ENCODE measurements around the gene EN2.

DNA sequence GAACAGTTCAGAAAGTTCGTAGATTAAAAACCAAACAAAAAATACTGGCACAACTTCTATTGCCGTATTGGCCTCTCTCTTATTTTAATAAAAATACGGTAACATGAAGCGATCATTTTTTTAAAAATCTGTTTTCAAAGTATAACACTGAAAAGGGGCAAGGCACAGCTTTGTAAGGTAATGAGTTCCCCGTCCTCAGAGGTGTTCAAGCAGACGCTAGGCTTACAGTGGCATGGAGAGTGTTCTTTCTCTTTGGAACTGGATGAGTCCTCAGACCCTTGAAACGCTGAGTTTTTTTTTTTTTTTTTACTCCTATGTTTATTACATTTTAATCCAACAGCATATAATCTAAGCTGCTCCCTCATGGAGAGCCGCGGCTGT is 7.8 kb downstream of the EN2 start:
- TF ChIP-seq, protein P1, sequence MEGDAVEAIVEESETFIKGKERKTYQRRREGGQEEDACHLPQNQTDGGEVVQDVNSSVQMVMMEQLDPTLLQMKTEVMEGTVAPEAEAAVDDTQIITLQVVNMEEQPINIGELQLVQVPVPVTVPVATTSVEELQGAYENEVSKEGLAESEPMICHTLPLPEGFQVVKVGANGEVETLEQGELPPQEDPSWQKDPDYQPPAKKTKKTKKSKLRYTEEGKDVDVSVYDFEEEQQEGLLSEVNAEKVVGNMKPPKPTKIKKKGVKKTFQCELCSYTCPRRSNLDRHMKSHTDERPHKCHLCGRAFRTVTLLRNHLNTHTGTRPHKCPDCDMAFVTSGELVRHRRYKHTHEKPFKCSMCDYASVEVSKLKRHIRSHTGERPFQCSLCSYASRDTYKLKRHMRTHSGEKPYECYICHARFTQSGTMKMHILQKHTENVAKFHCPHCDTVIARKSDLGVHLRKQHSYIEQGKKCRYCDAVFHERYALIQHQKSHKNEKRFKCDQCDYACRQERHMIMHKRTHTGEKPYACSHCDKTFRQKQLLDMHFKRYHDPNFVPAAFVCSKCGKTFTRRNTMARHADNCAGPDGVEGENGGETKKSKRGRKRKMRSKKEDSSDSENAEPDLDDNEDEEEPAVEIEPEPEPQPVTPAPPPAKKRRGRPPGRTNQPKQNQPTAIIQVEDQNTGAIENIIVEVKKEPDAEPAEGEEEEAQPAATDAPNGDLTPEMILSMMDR (IDR thresholded peaks at IDR 0.05) = no peak
- TF ChIP-seq POLR2AphosphoS5 (IDR thresholded peaks at IDR 0.05) (no peak), POLR2A (IDR thresholded peaks at IDR 0.05; ENCODE audit: low read depth) (no peak)
